GM10248 (cell line): ENCODE measurements around the gene ATP9B.

Source experiments
- CTCF ChIA-PET: fragments of 300-600 bp; sonication (Branson Sonifier 250); formaldehyde crosslinking; extraction: SDS; loops from one replicate; lab custom pipeline; 2021; ENCODE audit warnings: antibody characterized with exemption; lab: Yijun Ruan, JAX
- POLR2A ChIA-PET: fragments of 350-650 bp; sonication (Branson Sonifier 250); formaldehyde crosslinking; extraction: SDS; loops from one replicate; lab custom pipeline; 2020; ENCODE audit warnings: antibody characterized with exemption; lab: Yijun Ruan, JAX
- DNase-seq: peaks from one replicate; pipeline ENCODE4 v3.0.0; 2012; ENCODE audit errors: extremely low spot score
- TF ChIP-seq, protein P1 (sequence below): IDR thresholded peaks from 2 replicates; pipeline ENCODE4 v1.5.1; 2012; ENCODE audit warnings: mild to moderate bottlenecking, low read depth; ENCODE audit errors: extremely low read depth, missing control alignments, control extremely low read depth

Gene ATP9B

DNA sequence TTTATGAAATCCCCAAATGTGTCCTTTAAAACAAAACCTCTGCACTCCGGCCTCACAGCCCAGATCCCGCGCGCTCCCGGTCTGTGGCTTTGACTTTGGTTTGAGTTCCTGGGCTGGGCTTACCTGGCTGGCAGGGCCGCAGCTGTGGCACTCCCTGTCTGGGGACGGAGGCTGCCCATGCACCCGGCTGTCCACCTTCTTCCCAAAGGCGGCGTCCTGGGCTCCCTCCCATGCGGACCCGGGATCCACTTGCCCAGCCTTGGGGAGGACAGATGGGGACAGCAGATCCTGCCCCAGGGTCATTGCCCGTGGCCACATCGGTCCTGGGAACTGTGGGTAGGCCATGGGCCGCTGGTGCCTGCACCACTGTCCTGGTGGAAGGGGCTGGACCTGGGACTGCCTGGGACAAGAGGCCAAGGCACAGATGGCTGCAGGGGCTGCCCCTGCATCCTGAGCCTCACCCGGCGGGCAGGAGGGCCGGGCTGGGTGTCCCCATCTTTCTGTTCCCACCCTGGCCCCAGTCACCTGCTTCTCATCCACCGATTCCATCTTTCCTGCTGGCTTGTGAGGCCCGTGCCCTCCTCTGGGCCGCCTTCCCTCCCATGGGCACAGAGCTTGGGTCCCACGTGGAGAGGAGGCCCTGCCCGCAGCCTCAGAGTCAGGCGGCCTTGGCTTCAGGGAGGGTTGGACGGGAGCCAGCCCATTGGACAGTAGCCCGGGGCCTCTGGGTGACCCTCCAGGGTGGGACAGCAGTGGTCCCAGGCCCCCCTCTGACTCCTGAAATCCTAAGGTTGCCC, 354.2 kb downstream of the ATP9B start:
- ChIA-PET POLR2A (no interaction called here), CTCF (no interaction called here)
- TF ChIP-seq, protein P1, sequence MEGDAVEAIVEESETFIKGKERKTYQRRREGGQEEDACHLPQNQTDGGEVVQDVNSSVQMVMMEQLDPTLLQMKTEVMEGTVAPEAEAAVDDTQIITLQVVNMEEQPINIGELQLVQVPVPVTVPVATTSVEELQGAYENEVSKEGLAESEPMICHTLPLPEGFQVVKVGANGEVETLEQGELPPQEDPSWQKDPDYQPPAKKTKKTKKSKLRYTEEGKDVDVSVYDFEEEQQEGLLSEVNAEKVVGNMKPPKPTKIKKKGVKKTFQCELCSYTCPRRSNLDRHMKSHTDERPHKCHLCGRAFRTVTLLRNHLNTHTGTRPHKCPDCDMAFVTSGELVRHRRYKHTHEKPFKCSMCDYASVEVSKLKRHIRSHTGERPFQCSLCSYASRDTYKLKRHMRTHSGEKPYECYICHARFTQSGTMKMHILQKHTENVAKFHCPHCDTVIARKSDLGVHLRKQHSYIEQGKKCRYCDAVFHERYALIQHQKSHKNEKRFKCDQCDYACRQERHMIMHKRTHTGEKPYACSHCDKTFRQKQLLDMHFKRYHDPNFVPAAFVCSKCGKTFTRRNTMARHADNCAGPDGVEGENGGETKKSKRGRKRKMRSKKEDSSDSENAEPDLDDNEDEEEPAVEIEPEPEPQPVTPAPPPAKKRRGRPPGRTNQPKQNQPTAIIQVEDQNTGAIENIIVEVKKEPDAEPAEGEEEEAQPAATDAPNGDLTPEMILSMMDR, result no peak
- no peak for DNase-seq

DNA sequence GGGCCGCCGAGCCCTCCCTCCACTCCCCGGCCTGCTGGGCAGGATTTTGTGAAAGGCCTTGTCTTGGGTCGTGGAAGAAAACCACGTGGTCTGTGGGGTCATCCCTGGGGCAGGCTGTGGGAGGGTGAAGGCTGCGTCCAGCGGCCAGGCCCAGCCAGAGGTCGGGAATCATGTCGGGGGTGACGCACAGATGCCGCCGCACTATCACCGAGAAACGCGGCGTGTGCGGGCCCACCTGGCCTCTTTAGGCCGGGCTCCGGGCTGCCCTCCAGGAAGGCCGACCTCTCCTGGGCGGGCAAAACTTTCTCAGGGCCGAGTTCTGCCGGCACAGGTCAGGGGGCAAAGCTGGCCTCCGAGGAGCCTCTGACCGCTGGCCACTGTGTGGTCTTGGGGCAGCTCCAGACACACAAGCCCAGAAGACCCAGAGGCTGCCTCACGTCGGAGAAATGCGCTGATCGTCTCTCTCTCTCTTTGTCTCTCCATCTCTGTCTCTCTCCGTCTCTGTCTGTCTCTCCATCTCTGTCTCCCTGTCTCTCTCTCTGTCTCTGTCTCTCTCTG, 354.9 kb downstream of the ATP9B start:
- CTCF ChIA-PET, result no interaction called here
- DNase-seq, result no peak
- POLR2A ChIA-PET, result no interaction called here
- TF ChIP-seq, protein P1, result no peak

DNA sequence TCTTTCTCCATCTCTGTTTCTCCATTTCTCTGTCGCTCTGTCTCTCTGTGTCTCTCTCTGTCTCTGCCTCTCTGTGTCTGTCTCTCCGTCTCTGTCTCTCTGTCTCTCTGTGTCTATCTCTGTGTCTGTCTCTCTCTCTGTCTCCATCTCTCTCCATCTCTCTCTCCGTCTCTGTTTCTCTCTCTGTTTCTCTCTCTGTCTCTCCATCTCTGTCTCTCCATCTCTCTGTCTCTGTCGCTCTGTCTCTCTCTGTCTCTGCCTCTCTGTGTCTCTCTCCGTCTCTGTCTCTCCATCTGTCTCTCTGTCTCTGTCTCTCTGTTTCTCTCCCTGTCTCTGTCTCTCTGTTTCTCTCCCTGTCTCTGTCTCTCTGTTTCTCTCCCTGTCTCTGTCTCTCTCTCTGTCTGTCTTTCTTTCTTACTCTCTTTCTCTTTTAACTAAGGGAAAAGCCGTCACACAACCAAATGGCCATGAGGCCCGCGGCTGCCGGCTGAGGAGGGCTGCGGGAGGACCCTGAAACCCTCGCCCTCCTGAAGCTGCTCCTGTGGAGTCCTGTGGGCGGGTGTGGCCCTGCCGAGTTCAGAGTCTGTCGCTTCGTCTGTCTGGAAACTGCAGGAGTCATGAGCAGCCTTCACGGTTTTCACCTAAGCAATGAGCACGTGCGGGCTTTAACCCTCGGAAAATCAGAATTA, 355.8 kb downstream of the ATP9B start:
- ChIA-PET CTCF (no interaction called here), POLR2A (no interaction called here)
- DNase-seq, result no peak
- TF ChIP-seq, protein P1, result no peak

DNA sequence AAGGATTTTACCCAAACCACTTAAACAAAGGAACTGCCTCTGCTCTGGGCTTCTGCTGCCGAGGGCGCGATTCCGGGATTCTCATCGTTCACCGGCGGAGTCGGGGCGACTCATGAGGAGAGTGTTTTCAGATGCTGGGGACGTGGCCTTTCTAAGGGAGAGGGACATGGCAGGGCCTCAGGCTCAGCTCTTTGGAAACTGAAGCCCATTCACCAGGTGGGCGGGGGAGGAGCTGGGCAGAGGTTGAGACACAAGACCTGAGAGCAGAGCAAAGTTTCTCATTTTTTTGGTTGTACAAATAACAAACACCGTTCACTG, 356.3 kb downstream of the ATP9B start:
- TF ChIP-seq, protein P1, result no peak
- CTCF ChIA-PET, result no interaction called here
- POLR2A ChIA-PET, result no interaction called here
- DNase-seq, result no peak

DNA sequence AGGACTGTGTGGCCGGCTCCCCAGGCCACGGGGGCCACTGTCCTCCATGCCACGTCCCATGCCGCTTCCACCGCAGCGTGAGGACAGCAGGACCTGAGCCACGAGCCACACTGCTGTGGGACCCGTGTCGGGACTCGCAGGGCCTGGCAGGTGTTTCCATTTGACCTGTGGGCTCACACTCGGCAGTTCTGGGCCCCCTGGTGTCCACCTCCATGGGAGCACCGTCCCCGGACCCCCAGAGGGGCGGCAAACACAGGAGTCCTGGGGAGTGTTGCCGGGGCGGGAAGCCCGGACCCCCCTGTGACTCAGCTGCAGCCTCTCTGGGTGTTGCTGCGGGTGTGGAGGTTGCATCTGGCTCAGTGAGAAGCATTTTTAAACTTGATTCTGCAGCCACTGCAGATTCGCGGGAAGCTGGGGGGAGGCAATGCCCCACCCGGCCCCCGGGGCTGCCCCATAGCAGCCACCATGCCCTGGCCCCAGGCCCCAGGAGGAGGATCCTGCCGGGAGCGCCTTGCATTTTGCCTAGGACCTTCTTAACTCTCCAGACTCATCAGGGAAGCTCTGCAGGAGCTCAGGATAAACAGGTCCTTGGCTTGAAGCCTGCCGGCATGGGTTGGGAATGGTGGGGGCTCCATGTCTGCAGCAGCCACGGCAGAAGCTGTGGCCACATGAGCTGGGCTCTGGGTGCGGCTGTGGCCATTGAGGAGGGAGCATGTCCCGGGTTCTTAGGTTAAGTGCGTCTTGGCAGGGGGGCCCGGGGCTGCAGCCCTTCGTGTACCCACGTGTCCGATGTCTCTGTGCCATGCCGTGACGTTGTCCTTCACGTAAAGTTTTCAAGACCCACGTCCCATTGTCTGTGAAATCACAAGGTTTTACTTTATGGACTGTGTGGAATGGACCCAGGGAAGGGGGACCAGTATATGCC, 357.4 kb downstream of the ATP9B start:
- no peak for DNase-seq
- ChIA-PET CTCF (interaction anchor here (1.0 to 1.3 kb wide), 2 partner anchors 9 to 21 kb away, joined by 3 read pairs; no protein-coding TSS in a partner anchor), POLR2A (no interaction called here)
- TF ChIP-seq, protein P1, result no peak
